Glutamatergic neuron (in vitro differentiated cells): ENCODE results near the gene DST. TPM values are rescaled to one million over a fixed set of nuclear protein-coding genes. Genes with fewer than 3 reads are reported as not detected.

ENCODE experiments used
- DNase-seq: peaks from one replicate; pipeline ENCODE4 v3.0.0; 2022
- H3K27ac Mint-ChIP-seq: one replicate; pipeline ENCODE4 v1.8.0; 2020; ENCODE audit warnings: mild to moderate bottlenecking, mixed read lengths, inconsistent platforms; ENCODE audit not compliant: unreplicated experiment
- H3K27me3 Mint-ChIP-seq: one replicate; pipeline ENCODE4 v1.8.0; 2020; ENCODE audit warnings: mild to moderate bottlenecking, moderate library complexity, mixed read lengths, inconsistent platforms; ENCODE audit not compliant: unreplicated experiment
- H3K36me3 Mint-ChIP-seq: one replicate; pipeline ENCODE4 v1.8.0; 2020; ENCODE audit warnings: mild to moderate bottlenecking, mixed read lengths, inconsistent platforms; ENCODE audit not compliant: unreplicated experiment
- H3K4me1 Mint-ChIP-seq: one replicate; pipeline ENCODE4 v1.8.0; 2020; ENCODE audit warnings: mild to moderate bottlenecking, low read depth, mixed read lengths, inconsistent platforms; ENCODE audit not compliant: unreplicated experiment
- H3K4me3 Mint-ChIP-seq: one replicate; pipeline ENCODE4 v1.8.0; 2020; ENCODE audit warnings: mild to moderate bottlenecking, mixed read lengths, inconsistent platforms; ENCODE audit not compliant: unreplicated experiment
- H3K9me3 Mint-ChIP-seq: one replicate; pipeline ENCODE4 v1.8.0; 2020; ENCODE audit warnings: mild to moderate bottlenecking, moderate library complexity, mixed read lengths, inconsistent platforms; ENCODE audit not compliant: unreplicated experiment
- CTCF ChIP-seq: fragments of 200-600 bp; sonication (generic); IDR thresholded peaks from one replicate; pipeline ENCODE4 v1.5.0; 2021; ENCODE audit not compliant: partially characterized antibody, unreplicated experiment
- total RNA-seq: library from RNA; stranded (reverse); fragmentation: NEBNext Ultra II Directional; extraction: Animal tissue kit (Norgen Biotek cat#: 25700); gene quantifications from one replicate; pipeline ENCODE4 v1.2.1, GENCODE V29; 2021; ENCODE audit not compliant: unreplicated experiment

DST gene
- total RNA-seq, 1 donor from 2014 or later: 981 TPM

GRCh38 chr6:56689663-56690062 is 47.0 kb upstream of the DST start:
- Mint-ChIP-seq H3K4me3 (no peak overlapping the region), H3K9me3 (peaks cover 6% of the 10 kb centered on the region), H3K27me3 (peaks cover 2% of the 10 kb centered on the region), H3K36me3 (no peaks in the 10 kb centered on the region), H3K4me1 (peaks cover 19% of the 10 kb centered on the region), H3K27ac (no peak overlapping the region)
- TF ChIP-seq CTCF: no peak
- DNase-seq: no peak

GRCh38 chr6:56689114-56689513 is 46.4 kb upstream of the DST start:
- Mint-ChIP-seq H3K4me3 (no peak overlapping the region), H3K27me3 (peaks cover 2% of the 10 kb centered on the region), H3K27ac (no peak overlapping the region), H3K4me1 (peaks cover 19% of the 10 kb centered on the region), H3K9me3 (peaks cover 6% of the 10 kb centered on the region), H3K36me3 (no peaks in the 10 kb centered on the region)
- TF ChIP-seq CTCF: no peak
- no peak for DNase-seq

- no peak for DNase-seq
- Mint-ChIP-seq H3K4me3 (no peak overlapping the region), H3K27me3 (peaks cover 2% of the 10 kb centered on the region), H3K4me1 (peaks cover 19% of the 10 kb centered on the region), H3K36me3 (no peaks in the 10 kb centered on the region), H3K9me3 (peaks cover 8% of the 10 kb centered on the region), H3K27ac (no peak overlapping the region)
- TF ChIP-seq CTCF: no peak
These were observed 45.8 kb upstream of the DST start for GRCh38 chr6:56688521-56688920.

- TF ChIP-seq CTCF: no peak
- Mint-ChIP-seq H3K27me3 (no peaks in the 10 kb centered on the region), H3K27ac (no peak overlapping the region), H3K9me3 (peaks cover 4% of the 10 kb centered on the region), H3K4me3 (no peak overlapping the region), H3K36me3 (peaks cover under 1% of the 10 kb centered on the region), H3K4me1 (peaks cover 9% of the 10 kb centered on the region)
- DNase-seq: no peak
These were observed 44.9 kb upstream of the DST start for GRCh38 chr6:56687551-56687950.

GRCh38 chr6:56686429-56686828 is 43.7 kb upstream of the DST start:
- Mint-ChIP-seq H3K27ac (no peak overlapping the region), H3K4me1 (peaks cover 6% of the 10 kb centered on the region), H3K36me3 (peaks cover 5% of the 10 kb centered on the region), H3K27me3 (no peaks in the 10 kb centered on the region), H3K9me3 (peaks cover 8% of the 10 kb centered on the region), H3K4me3 (no peak overlapping the region)
- no peak for TF ChIP-seq CTCF
- DNase-seq: no peak
